ENCODE measurements around the gene ZBTB7C.

The ZBTB7C gene

GRCh38 chr18:48171490-48172188 lies 237.5 kb downstream of the ZBTB7C start:
- no peak overlapping the region for H3K4me3 ChIP-seq (ENCODE audit: low read length)
- DNase-seq (ENCODE audit: low read depth) = no peak
- TF ChIP-seq CTCF (conservative IDR thresholded peaks at IDR 0.05; ENCODE audit: low read length) = no peak

GRCh38 chr18:48170651-48171050 lies 238.5 kb downstream of the ZBTB7C start:
- TF ChIP-seq CTCF (conservative IDR thresholded peaks at IDR 0.05; ENCODE audit: low read length) = no peak
- no peak for DNase-seq (ENCODE audit: low read depth)
- no peak overlapping the region for H3K4me3 ChIP-seq (ENCODE audit: low read length)

GRCh38 chr18:48168861-48169260 lies 240.3 kb downstream of the ZBTB7C start:
- H3K4me3 ChIP-seq (ENCODE audit: low read length) = no peak overlapping the region
- no peak for TF ChIP-seq CTCF (conservative IDR thresholded peaks at IDR 0.05; ENCODE audit: low read length)
- DNase-seq (ENCODE audit: low read depth) = no peak

- TF ChIP-seq CTCF (conservative IDR thresholded peaks at IDR 0.05; ENCODE audit: low read length) = no peak
- DNase-seq (ENCODE audit: low read depth) = no peak
- H3K4me3 ChIP-seq (ENCODE audit: low read length) = no peak overlapping the region
Observed at GRCh38 chr18:48167897-48168253, 241.3 kb downstream of the ZBTB7C start.

- DNase-seq (ENCODE audit: low read depth) = no peak
- H3K4me3 ChIP-seq (ENCODE audit: low read length) = no peak overlapping the region
- TF ChIP-seq CTCF (conservative IDR thresholded peaks at IDR 0.05; ENCODE audit: low read length) = no peak
Observed at GRCh38 chr18:48166336-48166875, 242.8 kb downstream of the ZBTB7C start.

- no peak for DNase-seq (ENCODE audit: low read depth)
- H3K4me3 ChIP-seq (ENCODE audit: low read length) = no peak overlapping the region
- TF ChIP-seq CTCF (conservative IDR thresholded peaks at IDR 0.05; ENCODE audit: low read length) = no peak
Observed at GRCh38 chr18:48165111-48165866, 243.9 kb downstream of the ZBTB7C start.

GRCh38 chr18:48164701-48165100 lies 244.5 kb downstream of the ZBTB7C start:
- TF ChIP-seq CTCF (conservative IDR thresholded peaks at IDR 0.05; ENCODE audit: low read length) = no peak
- no peak overlapping the region for H3K4me3 ChIP-seq (ENCODE audit: low read length)
- no peak for DNase-seq (ENCODE audit: low read depth)

Measured in AG10803 (cell line).